Activated T-cell treated with anti-CD3 and anti-CD28 coated beads, Interleukin-2, amount 50 U/mL, for 24 hours (primary cell): ENCODE measurements around the gene PDGFA.

Experiments
- DNase-seq: peaks from one replicate; pipeline ENCODE4 v3.0.0-alpha.2; 2020
- H3K27ac Mint-ChIP-seq: 2 replicates; pipeline ENCODE4 v1.8.0; 2020; ENCODE audit warnings: mild to moderate bottlenecking, mixed read lengths
- H3K27me3 Mint-ChIP-seq: 2 replicates; pipeline ENCODE4 v1.8.0; 2020; ENCODE audit warnings: mixed read lengths
- H3K36me3 Mint-ChIP-seq: 2 replicates; pipeline ENCODE4 v1.8.0; 2020; ENCODE audit warnings: low read depth, mixed read lengths
- H3K4me1 Mint-ChIP-seq: 2 replicates; pipeline ENCODE4 v1.8.0; 2020; ENCODE audit warnings: low read depth, mixed read lengths
- H3K4me3 Mint-ChIP-seq: 2 replicates; pipeline ENCODE4 v1.8.0; 2020; ENCODE audit warnings: mild to moderate bottlenecking, moderate library complexity, mixed read lengths
- H3K9me3 Mint-ChIP-seq: 2 replicates; pipeline ENCODE4 v1.8.0; 2020; ENCODE audit warnings: mixed read lengths

PDGFA gene

DNA sequence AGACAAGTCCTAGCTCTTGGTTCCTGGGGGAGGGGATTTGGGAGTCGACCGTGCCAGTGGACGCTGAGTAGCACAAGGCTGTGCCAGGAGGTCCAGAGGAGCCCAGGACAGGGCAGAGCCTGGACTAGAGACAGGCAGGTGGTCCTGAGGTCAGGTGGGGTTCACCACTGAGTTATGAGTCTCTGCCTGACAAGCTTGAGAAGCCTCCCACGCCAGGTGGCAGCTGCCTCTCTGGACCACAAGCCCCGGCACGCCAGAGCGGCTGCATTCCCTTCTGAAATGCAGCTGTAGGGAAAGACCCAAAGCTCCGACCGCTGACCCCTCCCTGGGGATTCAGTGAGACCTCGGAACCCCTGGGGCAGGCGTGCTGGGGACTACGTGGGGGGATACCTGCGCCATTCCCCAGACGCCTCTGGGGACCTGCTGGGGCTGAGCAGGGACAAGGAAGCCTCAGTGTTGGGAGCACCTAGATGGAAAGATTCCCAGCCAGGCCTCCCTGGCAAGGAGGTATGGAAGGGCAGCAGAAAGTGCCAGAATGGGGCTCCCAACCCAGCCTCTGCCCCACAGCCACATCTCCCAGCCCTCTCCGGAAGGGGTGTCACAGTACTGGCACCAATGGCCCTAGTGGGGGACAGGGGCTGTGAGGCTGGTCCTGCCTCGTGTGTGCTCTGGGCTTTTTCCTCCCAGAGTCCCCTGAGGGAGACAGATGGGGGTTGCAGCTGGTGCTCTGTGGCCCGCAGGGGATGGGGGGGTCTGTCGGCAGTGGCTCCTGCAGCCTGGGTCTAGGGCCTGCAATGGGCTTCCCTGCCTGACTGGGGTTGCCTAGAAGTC lies 29.0 kb downstream of the PDGFA start:
- DNase-seq, result no peak
- Mint-ChIP-seq H3K4me1 (no peaks in the 10 kb centered on the region), H3K27ac (no peak overlapping the region), H3K4me3 (no peak overlapping the region), H3K27me3 (peaks cover 6% of the 10 kb centered on the region), H3K9me3 (no peaks in the 10 kb centered on the region), H3K36me3 (no peaks in the 10 kb centered on the region)

DNA sequence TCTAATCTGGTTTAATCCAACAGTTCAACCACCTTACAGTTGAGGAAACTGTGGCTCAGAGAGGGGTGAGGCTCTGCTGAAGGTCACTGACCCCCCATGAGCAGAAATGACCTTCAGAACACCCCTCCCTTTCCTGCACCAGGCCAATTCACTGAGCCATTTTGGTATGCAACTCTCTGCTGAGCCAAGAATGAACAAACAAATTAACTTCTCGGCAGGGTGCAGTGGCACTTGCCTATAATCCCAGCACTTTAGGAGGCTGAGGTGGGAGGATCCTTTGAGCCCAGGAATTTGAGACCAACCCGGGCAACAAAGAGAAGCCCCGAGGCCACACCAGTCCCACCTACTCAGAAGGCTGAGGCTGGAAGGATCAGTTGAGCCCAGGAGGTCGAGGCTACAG lies 29.8 kb downstream of the PDGFA start:
- Mint-ChIP-seq H3K4me3 (no peak overlapping the region), H3K27me3 (peaks cover 6% of the 10 kb centered on the region), H3K4me1 (no peaks in the 10 kb centered on the region), H3K9me3 (no peaks in the 10 kb centered on the region), H3K27ac (no peak overlapping the region), H3K36me3 (no peaks in the 10 kb centered on the region)
- no peak for DNase-seq

DNA sequence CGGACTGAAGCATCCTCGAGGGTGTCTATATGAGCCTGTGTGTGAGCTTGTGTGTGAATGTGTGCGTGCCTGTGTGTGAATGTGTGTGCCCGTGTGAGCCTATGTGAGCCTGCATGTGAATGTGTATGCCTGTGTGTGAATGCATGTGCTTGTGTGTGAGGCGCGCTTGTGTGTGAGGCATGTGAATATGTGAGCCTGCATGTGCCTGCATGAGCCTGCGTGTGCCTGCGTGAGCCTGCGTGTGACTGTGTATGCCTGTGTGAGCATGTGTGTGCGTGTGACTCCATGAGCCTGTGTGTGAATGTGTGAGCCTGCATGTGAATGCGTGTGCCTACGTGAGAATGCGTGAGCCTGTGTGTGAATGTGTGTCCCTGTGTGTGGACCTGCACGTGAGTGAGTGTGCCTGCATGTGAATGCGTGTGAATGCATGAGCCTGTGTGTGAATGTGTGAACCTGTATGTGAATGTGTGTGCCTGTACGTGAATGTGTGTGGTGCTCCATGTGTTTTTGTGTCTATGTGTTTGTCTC lies 33.4 kb downstream of the PDGFA start:
- Mint-ChIP-seq H3K9me3 (no peaks in the 10 kb centered on the region), H3K4me1 (no peaks in the 10 kb centered on the region), H3K27ac (no peak overlapping the region), H3K4me3 (no peak overlapping the region), H3K36me3 (no peaks in the 10 kb centered on the region), H3K27me3 (peaks cover 15% of the 10 kb centered on the region)
- no peak for DNase-seq

DNA sequence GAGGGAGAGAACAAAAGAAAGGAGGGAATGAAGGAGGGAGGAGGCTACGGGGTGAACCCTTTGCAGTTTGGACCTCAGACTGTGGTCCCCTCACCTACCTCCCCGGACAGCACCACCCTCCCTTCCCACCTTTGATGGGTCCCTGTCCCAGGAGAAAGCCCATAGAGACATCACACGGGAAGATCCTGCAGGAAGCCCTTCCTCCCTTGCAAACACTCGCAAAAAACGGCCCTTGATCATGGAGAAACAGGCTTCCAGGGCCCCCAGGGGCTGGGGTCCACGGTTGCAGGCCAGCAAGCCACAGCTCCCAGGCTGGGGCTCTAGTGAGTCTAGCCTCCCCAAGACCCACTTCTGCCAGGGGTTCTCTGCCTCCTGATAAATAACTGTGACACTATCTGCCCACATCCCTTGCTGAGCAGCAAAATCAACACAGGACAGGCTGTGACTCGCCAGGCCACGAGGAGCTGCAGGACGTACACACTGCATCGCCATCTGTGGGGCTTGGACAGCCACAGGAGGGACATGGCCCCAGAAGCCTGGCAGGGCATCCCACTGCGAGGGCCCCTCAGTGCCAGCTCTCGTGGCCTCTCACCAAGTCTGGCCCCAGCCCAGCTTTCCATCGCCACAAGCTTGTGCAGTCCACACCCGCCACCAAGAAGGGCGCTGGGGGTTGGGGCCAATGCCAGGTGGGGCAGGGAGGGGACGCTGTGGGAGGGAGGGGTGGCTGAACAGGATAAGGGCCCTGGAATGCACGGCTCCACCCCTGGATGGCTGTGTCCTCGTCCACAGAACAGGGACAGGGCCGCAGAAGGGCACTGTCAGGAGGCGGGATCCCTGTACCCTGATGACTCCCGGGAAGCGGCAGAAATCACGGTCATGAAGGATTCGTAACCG lies 34.2 kb downstream of the PDGFA start:
- Mint-ChIP-seq H3K4me1 (no peaks in the 10 kb centered on the region), H3K36me3 (no peaks in the 10 kb centered on the region), H3K9me3 (no peaks in the 10 kb centered on the region), H3K4me3 (no peak overlapping the region), H3K27me3 (peaks cover 15% of the 10 kb centered on the region), H3K27ac (no peak overlapping the region)
- no peak for DNase-seq

DNA sequence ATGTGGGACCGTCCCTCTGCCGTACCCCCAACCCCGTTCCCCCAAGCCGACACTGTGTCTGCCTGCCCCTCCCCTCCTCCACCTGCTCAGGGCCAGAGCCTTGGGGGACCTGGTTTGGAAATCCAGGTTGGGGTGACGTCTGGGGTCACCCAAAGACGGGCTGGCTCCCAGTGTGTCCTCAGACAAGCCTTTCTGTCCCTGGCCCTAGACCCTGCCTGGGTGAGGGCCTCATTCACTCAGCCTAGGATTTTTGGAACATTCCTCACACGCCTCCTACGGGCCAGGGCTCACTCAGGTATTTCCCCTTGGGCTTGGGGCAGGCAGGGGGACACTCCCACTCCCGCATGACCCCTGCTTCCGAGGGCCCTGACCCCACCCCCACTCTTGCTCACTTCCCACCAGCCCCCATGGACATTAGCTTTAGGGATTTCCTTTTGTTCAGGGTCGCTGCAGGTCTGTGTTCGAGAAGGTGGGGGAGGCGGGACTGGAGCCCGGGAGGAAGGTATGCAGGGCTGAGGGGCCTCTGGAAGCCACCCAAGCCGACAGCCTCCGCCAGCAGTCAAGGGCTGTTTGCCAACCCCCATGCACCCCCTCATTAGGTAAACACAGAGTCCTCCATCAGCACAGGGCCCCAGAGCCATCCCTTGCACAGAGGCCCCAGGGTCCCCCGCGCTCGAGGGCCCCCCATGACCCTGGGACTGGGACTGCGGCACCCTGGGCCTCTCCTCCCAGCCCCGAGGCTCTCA lies 35.1 kb downstream of the PDGFA start:
- DNase-seq, result no peak
- H3K4me3 Mint-ChIP-seq, result no peak overlapping the region
- H3K27me3 Mint-ChIP-seq, result peaks cover 15% of the 10 kb centered on the region
- no peaks in the 10 kb centered on the region for H3K9me3 Mint-ChIP-seq
- H3K4me1 Mint-ChIP-seq, result no peaks in the 10 kb centered on the region
- H3K36me3 Mint-ChIP-seq, result no peaks in the 10 kb centered on the region
- H3K27ac Mint-ChIP-seq, result no peak overlapping the region

DNA sequence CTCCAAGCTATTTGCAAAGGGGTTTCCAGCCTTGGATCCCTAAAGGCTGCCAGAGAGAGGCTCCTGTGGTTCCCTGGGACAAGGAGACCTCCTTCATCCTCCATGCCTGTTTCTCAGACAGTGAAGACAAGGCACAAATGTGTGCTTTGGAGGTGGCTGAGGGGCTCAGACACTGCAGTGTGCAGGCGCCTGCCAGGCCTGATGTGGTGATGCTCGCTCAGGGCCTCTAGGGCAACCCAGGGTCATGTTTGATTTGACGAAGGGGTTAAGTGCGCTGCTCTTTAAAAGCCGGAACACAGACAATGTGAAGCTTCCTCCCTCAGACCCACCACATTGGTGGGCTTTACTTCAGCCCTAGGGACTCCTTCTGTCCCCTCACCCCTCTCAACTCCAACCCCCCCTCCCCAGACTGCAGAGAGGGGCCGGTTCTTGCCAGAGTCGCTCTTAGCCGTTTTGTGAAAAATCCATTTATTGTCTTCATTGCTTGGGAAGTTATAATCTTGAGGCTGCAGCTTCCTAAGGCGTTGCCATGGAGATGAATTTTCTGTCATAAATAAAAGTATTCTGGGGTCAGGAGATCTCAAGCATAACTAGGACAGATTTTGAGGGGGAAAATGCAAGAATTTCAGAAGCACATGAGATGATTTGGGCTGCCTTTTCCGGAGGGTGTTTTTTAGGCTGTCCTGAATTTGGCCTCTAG lies 35.8 kb downstream of the PDGFA start:
- Mint-ChIP-seq H3K4me3 (no peak overlapping the region), H3K4me1 (no peaks in the 10 kb centered on the region), H3K27ac (no peak overlapping the region), H3K9me3 (no peaks in the 10 kb centered on the region), H3K27me3 (peaks cover 15% of the 10 kb centered on the region), H3K36me3 (no peaks in the 10 kb centered on the region)
- DNase-seq, result no peak

DNA sequence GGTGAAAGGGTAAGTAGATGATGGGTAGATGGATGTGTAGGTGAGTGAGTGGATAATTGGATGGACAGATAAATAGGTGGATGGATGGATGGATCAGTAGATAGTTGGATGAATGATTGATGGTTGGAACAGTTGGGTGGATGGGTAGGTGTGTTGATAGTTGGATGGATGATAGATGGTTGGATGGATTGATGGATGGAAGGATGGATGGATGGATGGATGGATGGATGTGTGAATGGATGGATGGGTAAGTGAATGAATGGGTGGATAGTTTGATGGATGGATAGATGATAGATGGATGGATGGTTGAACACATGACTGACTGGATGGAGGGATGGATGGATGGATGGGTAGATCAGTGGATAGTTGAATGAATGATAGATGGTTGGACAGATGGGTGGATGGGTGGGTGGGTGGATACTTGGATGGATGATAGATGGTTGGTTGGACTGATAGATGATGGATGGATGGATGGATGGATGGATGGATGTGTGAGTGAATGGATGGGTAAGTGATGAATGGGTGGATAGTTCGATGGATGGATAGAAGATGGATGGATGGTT lies 37.0 kb downstream of the PDGFA start:
- no peaks in the 10 kb centered on the region for H3K4me1 Mint-ChIP-seq
- H3K36me3 Mint-ChIP-seq, result no peaks in the 10 kb centered on the region
- DNase-seq, result no peak
- no peak overlapping the region for H3K27ac Mint-ChIP-seq
- no peaks in the 10 kb centered on the region for H3K9me3 Mint-ChIP-seq
- no peak overlapping the region for H3K4me3 Mint-ChIP-seq
- peaks cover 15% of the 10 kb centered on the region for H3K27me3 Mint-ChIP-seq

DNA sequence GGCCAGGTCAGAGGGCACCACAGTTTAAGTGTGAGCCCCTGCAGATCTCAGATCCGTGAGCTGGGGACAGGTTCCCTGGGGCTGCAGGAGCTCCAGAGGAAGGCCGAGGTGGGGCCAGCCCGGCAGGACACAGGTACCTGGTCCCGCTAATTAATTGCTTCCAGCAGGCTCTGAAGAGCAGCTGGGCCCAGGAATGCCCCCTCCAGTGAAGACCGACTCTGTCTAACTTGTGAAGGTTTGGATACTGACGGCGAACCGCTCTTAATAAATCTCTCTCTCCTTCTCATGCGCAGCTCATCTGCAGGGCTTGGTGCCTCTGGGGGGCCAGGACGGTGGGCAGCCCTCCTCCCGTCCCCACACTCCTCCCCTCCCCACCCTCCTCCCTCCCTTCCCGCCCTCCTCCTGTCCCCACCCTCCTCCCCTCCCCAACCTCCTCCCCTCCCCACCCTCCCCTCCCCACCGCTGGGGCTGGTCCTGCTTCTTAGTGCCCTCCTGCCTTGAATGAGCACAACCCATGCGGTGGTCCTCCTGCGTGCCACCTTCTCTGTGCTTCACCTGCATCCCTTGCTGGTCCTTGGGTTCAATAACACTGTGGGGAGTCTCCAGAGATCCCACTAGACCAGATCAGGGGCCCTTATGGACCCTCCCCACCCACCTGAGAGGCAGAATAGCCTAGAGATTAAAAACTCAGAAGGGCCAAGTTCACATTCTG lies 38.3 kb downstream of the PDGFA start:
- Mint-ChIP-seq H3K9me3 (no peaks in the 10 kb centered on the region), H3K4me1 (no peaks in the 10 kb centered on the region), H3K27ac (no peak overlapping the region), H3K36me3 (no peaks in the 10 kb centered on the region), H3K27me3 (peaks cover 13% of the 10 kb centered on the region), H3K4me3 (no peak overlapping the region)
- no peak for DNase-seq

DNA sequence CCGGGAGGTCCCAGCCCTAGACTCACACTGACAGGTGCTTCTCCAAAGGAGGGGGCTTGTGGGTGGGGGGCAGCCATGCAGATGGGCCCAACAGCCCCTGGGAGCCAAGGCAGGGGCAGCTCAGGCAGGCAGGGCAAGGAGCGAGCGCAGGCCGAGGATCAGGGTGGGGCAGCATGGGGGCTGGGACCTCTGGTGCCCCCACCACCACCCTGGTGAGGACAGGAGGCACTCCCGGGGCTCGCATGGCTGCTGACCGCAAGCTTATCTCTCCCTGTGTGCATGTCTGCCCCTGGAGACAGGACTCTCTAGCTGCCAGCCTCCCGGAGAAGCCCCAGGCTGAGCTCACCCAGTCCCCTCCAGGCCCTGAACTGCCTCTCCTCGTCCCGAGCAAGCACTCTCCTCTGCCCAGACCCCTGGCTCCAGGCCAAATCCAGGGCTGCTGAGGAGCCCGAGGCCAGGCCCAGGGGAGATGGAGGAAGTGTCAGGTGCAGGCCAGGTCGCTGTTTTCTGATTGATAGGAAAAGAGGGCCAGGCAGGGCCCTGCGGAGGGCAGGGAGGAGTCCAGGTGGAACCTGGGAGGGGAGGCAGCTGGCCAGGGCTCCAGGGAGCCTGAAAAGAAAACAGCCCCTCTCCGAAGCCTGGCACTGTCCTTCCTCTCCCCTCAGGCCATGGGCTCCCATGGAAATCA lies 39.0 kb downstream of the PDGFA start:
- H3K27ac Mint-ChIP-seq, result no peak overlapping the region
- no peak overlapping the region for H3K4me3 Mint-ChIP-seq
- H3K4me1 Mint-ChIP-seq, result no peaks in the 10 kb centered on the region
- H3K9me3 Mint-ChIP-seq, result no peaks in the 10 kb centered on the region
- no peak for DNase-seq
- H3K27me3 Mint-ChIP-seq, result peaks cover 9% of the 10 kb centered on the region
- no peaks in the 10 kb centered on the region for H3K36me3 Mint-ChIP-seq

DNA sequence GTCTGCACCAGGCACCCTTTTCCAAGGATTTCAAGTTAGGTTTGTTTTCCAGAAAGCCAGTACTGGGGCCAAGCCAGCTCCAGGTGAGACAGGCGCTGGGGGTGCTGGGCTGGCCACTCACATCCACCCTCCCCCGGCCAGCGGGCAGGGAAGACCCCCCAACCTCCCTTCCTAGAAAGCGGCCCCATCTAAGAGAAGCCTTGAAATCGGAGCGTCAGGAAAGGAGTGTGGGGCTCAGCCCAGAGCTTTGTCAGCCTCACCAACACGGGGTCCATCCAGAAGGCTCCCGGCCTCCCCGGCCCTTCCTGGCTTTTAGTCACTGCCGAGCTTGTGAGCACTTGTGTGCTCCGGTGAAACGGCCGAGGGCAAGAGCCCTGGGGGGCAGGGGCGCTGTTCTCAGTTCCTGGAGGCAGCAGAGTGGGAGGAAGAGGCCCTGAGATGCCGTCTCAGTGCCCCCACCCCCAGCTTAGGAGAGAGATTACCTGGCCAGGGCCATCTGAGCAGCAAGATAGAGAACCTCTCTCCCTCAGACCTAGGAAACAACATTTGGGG lies 39.6 kb downstream of the PDGFA start:
- Mint-ChIP-seq H3K9me3 (no peaks in the 10 kb centered on the region), H3K4me1 (no peaks in the 10 kb centered on the region), H3K27ac (no peak overlapping the region), H3K27me3 (peaks cover 9% of the 10 kb centered on the region), H3K36me3 (no peaks in the 10 kb centered on the region), H3K4me3 (no peak overlapping the region)
- no peak for DNase-seq

DNA sequence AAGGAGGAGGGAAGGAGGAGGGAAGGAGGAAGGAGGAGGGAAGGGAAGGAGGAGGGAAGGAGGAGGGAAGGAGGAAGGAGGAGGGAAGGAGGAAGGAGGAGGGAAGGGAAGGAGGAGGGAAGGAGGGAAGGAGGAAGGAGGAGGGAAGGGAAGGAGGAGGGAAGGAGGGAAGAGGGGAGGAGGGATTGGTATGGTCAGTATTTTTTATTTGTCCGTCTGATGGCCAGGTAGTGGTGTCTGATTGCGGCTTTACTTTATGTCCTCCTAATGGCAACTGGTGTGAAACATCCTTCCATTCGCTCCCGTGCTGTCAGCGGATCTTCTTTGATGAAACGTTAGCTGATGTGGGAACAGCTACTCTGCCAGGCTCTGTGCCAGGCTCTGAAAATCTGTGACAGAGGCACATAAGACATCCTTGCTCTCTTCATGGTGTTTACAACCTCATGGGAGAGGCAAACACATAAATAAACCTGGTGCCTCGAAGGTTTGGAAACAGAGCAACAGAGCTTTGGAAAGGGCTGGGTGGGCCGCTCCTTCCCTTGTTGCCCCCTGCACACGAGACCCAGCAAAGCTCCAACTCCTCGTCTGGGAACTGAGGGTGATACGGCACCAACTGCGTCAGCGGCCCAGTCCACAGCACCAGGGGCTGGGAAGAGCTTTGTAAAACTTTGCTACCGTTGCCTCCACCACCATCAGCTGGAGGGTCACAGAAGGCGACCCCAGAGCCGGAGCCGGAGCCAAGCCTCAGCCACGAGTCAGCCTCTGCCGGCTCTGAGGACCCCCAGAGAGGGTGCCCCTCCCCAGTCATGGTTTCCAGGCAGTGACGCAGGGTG lies 40.3 kb downstream of the PDGFA start:
- H3K27ac Mint-ChIP-seq, result no peak overlapping the region
- H3K4me1 Mint-ChIP-seq, result no peaks in the 10 kb centered on the region
- no peak for DNase-seq
- H3K9me3 Mint-ChIP-seq, result no peaks in the 10 kb centered on the region
- H3K27me3 Mint-ChIP-seq, result peaks cover 9% of the 10 kb centered on the region
- H3K36me3 Mint-ChIP-seq, result no peaks in the 10 kb centered on the region
- H3K4me3 Mint-ChIP-seq, result no peak overlapping the region

DNA sequence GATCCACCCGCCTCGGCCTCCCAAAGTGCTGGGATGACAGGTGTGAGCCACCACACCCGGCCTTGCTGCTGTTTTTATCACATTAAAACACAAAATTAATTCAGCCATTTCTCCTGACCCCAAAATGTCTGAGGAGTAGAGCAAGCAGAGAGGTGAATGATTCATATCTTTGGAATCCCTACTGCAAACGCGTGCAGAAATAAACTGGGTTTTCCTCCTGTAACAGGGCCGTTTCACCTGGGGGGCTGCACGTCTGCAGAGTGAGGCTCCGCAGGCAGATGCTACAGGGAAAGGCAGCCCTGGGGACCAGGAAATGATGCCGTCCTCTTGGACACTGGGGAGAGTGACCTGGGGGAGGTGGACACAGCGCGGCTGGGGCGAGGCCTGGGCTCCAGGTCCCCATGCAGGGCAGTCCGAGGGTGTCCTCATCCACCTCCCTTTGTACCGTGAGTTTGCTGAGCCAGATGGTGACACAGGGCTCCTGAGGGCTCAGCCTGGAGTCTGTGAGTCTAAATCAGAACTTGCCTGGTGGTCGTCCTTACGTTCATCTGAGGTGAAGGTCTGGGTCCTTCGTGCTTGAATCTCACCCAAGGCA lies 41.9 kb downstream of the PDGFA start:
- H3K9me3 Mint-ChIP-seq, result no peaks in the 10 kb centered on the region
- no peak overlapping the region for H3K27ac Mint-ChIP-seq
- no peak overlapping the region for H3K4me3 Mint-ChIP-seq
- H3K36me3 Mint-ChIP-seq, result no peaks in the 10 kb centered on the region
- H3K4me1 Mint-ChIP-seq, result no peaks in the 10 kb centered on the region
- H3K27me3 Mint-ChIP-seq, result peaks cover 9% of the 10 kb centered on the region
- no peak for DNase-seq
